Measurements from ENCODE around the gene ODC1.

GRCh38 chr2:10392951-10393639, 55.0 kb downstream of the ODC1 start:
- TF ChIP-seq CTCF (IDR thresholded peaks at IDR 0.05; ENCODE audit: insufficient read depth, low read length, poor library complexity, severe bottlenecking) (no peak), EZH2phosphoT487 (conservative IDR thresholded peaks at IDR 0.05; ENCODE audit: low read length) (no peak)

All from SU-DHL-6 (cell line).